Gastroesophageal sphincter (tissue), 4 donors: Measurements from ENCODE around the gene PLAC1. TPM values are rescaled to one million over a fixed set of nuclear protein-coding genes. Genes with fewer than 3 reads are reported as not detected.

ENCODE experiments used
- ATAC-seq: fragments of 150-250 bp; one replicate; pipeline ENCODE4 v1.9.1; 2016; ENCODE audit warnings: mild to moderate bottlenecking, moderate library complexity
- H3K27ac ChIP-seq, 4 donors: fragments of 200-600 bp; sonication (generic) in 3 of 4; 1 replicate in 3 of 4; 2 replicates in 1 of 4; pipeline ENCODE4 v1.5.1; 2016 to 2019
- H3K27me3 ChIP-seq: fragments of 200-600 bp; sonication (generic); one replicate; pipeline ENCODE4 v1.5.1; 2019
- H3K36me3 ChIP-seq, 2 donors: fragments of 200-600 bp; sonication (generic); one replicate each; pipeline ENCODE4 v1.5.1; 2019; ENCODE audit warnings: control low read depth in 1 of 2
- H3K4me1 ChIP-seq, 3 donors: fragments of 200-600 bp; sonication (generic); 1 replicate in 2 of 3; 2 replicates in 1 of 3; pipeline ENCODE4 v1.5.1; 2016 to 2019; ENCODE audit warnings: control low read depth in 2 of 3
- H3K4me3 ChIP-seq, 2 donors: fragments of 200-600 bp; sonication (generic); one replicate each; pipeline ENCODE4 v1.5.1; 2019; ENCODE audit warnings: mild to moderate bottlenecking in 1 of 2, moderate library complexity in 1 of 2
- H3K9me3 ChIP-seq, 3 donors: fragments of 200-600 bp; sonication (generic); one replicate each; pipeline ENCODE4 v1.5.1; 2017 to 2019; ENCODE audit warnings: control low read depth in 2 of 3
- CTCF ChIP-seq, 4 experiments: fragments of 200-600 bp in 2 of 4; fragments of 450-650 bp in 2 of 4; sonication (generic) in 1 of 4; IDR thresholded peaks; one replicate each; pipeline ENCODE4 v1.5.1; 2017 to 2019; ENCODE audit warnings: antibody characterized with exemption in 4 of 4, mild to moderate bottlenecking in 2 of 4, moderate library complexity in 2 of 4
- EP300 ChIP-seq: sonication (generic); formaldehyde crosslinking; IDR thresholded peaks from one replicate; pipeline ENCODE4 v1.6.1; 2017; ENCODE audit warnings: antibody characterized with exemption, mild to moderate bottlenecking
- POLR2A ChIP-seq, 2 donors: fragments of 450-650 bp; IDR thresholded peaks; one replicate each; pipeline ENCODE4 v1.6.1; 2017; ENCODE audit warnings: antibody characterized with exemption in 2 of 2, mild to moderate bottlenecking in 2 of 2, moderate library complexity in 1 of 2
- POLR2AphosphoS5 ChIP-seq: sonication (generic); formaldehyde crosslinking; IDR thresholded peaks from one replicate; pipeline ENCODE4 v1.6.1; 2017; ENCODE audit warnings: antibody characterized with exemption
- WGBS, 2 donors: methylation state at CpG; one replicate each; pipeline ENCODE4 v1.1.5; 2018; ENCODE audit warnings: low coverage in 1 of 2; 5-methylcytosine and 5-hydroxymethylcytosine counted together
- total RNA-seq, 4 donors: library from RNA; depleted of rRNA; stranded (reverse); fragments of >200 nt; gene quantifications; one replicate each; pipeline ENCODE4 v1.1.0, GENCODE V29; 2016

PLAC1 gene, protein sequence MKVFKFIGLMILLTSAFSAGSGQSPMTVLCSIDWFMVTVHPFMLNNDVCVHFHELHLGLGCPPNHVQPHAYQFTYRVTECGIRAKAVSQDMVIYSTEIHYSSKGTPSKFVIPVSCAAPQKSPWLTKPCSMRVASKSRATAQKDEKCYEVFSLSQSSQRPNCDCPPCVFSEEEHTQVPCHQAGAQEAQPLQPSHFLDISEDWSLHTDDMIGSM
- total RNA-seq, result not detected

DNA sequence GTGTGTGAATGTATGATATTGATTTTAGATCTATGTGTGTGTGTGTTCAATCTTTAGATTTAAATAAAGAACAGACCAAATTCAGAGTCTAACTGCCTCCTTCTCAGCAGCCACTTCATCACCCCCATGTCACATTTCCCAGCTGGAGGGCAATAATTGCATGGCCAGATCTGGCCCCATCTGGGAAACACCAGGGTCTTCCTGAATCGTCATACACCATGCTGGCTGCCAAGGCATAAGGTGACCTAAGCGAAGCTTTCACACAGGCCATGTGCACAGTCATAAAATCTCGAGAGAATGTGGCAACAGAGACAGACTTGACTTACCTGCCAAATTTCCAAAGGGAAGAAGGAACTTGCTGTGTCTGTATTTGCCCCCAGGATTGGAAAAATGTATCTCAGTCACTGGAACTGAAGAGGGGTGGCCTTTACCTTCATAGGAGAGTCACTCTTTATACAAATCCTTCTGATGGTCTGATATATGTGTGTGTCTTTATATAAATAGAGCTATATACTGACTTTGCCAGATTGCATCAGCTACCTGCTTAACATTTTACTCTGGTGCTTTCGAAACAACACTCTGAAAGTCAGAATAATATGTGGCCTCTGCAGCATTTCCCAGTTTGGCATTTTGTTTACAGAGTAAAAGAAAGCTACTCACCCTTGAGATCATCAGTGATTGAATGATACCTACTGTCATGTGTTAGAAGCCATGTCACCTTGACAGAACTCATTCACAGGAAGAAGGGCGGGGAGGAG is at the start of gene PLAC1:
Gene PLAC1 (minus strand): TSS at position 470 of the 758 bp plus-strand sequence. CDS start 91,789 bp downstream, outside the sequence.
- H3K4me1 ChIP-seq, result no peaks in the 10 kb centered on the region
- H3K27me3 ChIP-seq, result no peaks in the 10 kb centered on the region
- no peaks in the 10 kb centered on the region for H3K36me3 ChIP-seq
- TF ChIP-seq CTCF (IDR thresholded peaks at IDR 0.05), result no peak
- no peak for TF ChIP-seq EP300
- TF ChIP-seq POLR2AphosphoS5, result no peak
- TF ChIP-seq POLR2A (IDR thresholded peaks at IDR 0.05), result no peak
- ATAC-seq, result no peak
- 65 to 72% methylated on average over 2 to 3 of the region's 5 CpGs for WGBS, 2 donors
- H3K4me3 ChIP-seq, result no peak within 1 kb of the TSS
- H3K27ac ChIP-seq, result no peak within 1 kb of the TSS
- H3K9me3 ChIP-seq, result no peaks in the 10 kb centered on the region

DNA sequence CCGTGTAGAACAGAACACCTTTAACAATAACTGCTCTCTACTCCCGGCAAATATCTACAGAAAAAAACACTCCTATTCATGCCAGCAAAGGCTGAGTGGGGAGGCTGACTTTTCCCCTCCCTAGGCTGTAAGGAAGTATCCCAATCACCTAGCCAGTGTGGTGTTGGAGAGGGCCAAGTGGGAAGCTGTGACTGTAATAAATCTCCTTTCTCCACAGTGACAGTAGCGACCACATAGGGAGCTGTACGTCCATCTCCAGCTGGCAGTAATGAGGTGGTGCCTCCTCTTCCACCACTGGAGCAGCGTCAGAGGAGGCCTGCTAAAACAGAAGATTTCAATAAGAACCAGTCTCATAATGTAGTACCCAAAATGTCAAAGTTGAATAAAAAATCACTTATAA is 47.9 kb upstream of the PLAC1 start:
- Histone ChIP-seq H3K27ac (no peak overlapping the region), H3K9me3 (no peaks in the 10 kb centered on the region), H3K4me1 (no peaks in the 10 kb centered on the region), H3K36me3 (no peaks in the 10 kb centered on the region), H3K27me3 (no peaks in the 10 kb centered on the region), H3K4me3 (no peak overlapping the region)
- TF ChIP-seq POLR2AphosphoS5, result no peak
- TF ChIP-seq POLR2A (IDR thresholded peaks at IDR 0.05), result no peak
- TF ChIP-seq EP300, result no peak
- TF ChIP-seq CTCF (IDR thresholded peaks at IDR 0.05), result no peak
- WGBS, 2 donors, result 70 to 76% methylated on average over 2 of the region's 5 CpGs
- ATAC-seq, result no peak

DNA sequence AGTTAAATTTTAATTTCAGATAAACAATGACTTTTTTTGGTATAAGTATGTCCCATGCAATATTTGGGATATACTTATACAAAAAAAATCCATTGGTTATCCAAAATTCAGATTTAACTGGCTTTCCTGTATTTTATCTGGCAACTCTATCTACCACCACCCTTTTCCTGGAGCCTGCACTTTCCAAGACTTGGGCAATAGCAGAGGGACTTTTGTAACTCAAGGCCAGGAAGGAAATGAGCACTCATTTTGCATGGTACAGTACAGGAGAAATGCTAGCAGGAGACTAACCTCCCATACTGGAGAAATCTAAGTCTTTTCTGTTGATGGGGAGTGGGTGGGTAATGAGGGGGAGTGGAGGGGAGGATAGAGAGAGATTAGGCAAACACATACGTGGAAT is 37.7 kb upstream of the PLAC1 start:
- ATAC-seq, result peak; percentile 63
- no peaks in the 10 kb centered on the region for H3K27me3 ChIP-seq
- TF ChIP-seq POLR2AphosphoS5 (no peak), CTCF (IDR thresholded peaks at IDR 0.05) (no peak), POLR2A (IDR thresholded peaks at IDR 0.05) (no peak), EP300 (no peak)

GRCh38 chrX:134694333-134695322 is 36.4 kb upstream of the PLAC1 start:
- Histone ChIP-seq H3K4me1 (no peaks in the 10 kb centered on the region), H3K9me3 (no peaks in the 10 kb centered on the region), H3K4me3 (no peak overlapping the region), H3K27ac (no peak overlapping the region), H3K27me3 (no peaks in the 10 kb centered on the region), H3K36me3 (no peaks in the 10 kb centered on the region)
- WGBS, 2 donors, result 64 to 90% methylated on average over 3 to 5 of the region's 5 CpGs
- no peak for ATAC-seq
- no peak for TF ChIP-seq POLR2AphosphoS5
- no peak for TF ChIP-seq EP300
- no peak for TF ChIP-seq POLR2A (IDR thresholded peaks at IDR 0.05)
- no peak for TF ChIP-seq CTCF (IDR thresholded peaks at IDR 0.05)

More for the DNA sequence above, 37.7 kb upstream of the PLAC1 start:
- H3K9me3 ChIP-seq, result no peaks in the 10 kb centered on the region
- no peaks in the 10 kb centered on the region for H3K4me1 ChIP-seq
- WGBS, 2 donors, result 57% methylated on average over 1 of the region's 1 CpG; no CpG with 5 or more reads in 1 of the 2 donors
- H3K27ac ChIP-seq, result no peak overlapping the region
- H3K36me3 ChIP-seq, result no peaks in the 10 kb centered on the region
- H3K4me3 ChIP-seq, result no peak overlapping the region
